ENCODE measurements around the gene FPGS.

FPGS gene

GRCh38 chr9:127855522-127855921 lies 52.8 kb downstream of the FPGS start:
- DNase-seq (ENCODE audit: low spot score), result no peak
- in situ Hi-C loops (cut with MboI; ENCODE audit: low pct_unique_long_range_greater_than_20kb, low sequenced_read_pairs, unreplicated experiment), result no loop called here
- TF ChIP-seq CTCF (IDR thresholded peaks at IDR 0.05; ENCODE audit: extremely low read depth, insufficient read depth, missing control alignments), result no peak

- no peak for DNase-seq (ENCODE audit: low spot score)
- in situ Hi-C loops (cut with MboI; ENCODE audit: low pct_unique_long_range_greater_than_20kb, low sequenced_read_pairs, unreplicated experiment), result no loop called here
- TF ChIP-seq CTCF (IDR thresholded peaks at IDR 0.05; ENCODE audit: extremely low read depth, insufficient read depth, missing control alignments), result no peak
Measured at GRCh38 chr9:127856094-127856728, 53.5 kb downstream of the FPGS start.

GRCh38 chr9:127856729-127857116 lies 54.0 kb downstream of the FPGS start:
- no peak for DNase-seq (ENCODE audit: low spot score)
- TF ChIP-seq CTCF (IDR thresholded peaks at IDR 0.05; ENCODE audit: extremely low read depth, insufficient read depth, missing control alignments), result no peak
- in situ Hi-C loops (cut with MboI; ENCODE audit: low pct_unique_long_range_greater_than_20kb, low sequenced_read_pairs, unreplicated experiment), result no loop called here

- DNase-seq (ENCODE audit: low spot score), result no peak
- in situ Hi-C loops (cut with MboI; ENCODE audit: low pct_unique_long_range_greater_than_20kb, low sequenced_read_pairs, unreplicated experiment), result no loop called here
- TF ChIP-seq CTCF (IDR thresholded peaks at IDR 0.05; ENCODE audit: extremely low read depth, insufficient read depth, missing control alignments), result no peak
Measured at GRCh38 chr9:127857278-127857677, 54.6 kb downstream of the FPGS start.

- DNase-seq (ENCODE audit: low spot score), result no peak
- TF ChIP-seq CTCF (IDR thresholded peaks at IDR 0.05; ENCODE audit: extremely low read depth, insufficient read depth, missing control alignments), result no peak
- in situ Hi-C loops (cut with MboI; ENCODE audit: low pct_unique_long_range_greater_than_20kb, low sequenced_read_pairs, unreplicated experiment), result no loop called here
Measured at GRCh38 chr9:127858041-127858512, 55.4 kb downstream of the FPGS start.

GRCh38 chr9:127860260-127860659 lies 57.6 kb downstream of the FPGS start:
- no peak for TF ChIP-seq CTCF (IDR thresholded peaks at IDR 0.05; ENCODE audit: extremely low read depth, insufficient read depth, missing control alignments)
- in situ Hi-C loops (cut with MboI; ENCODE audit: low pct_unique_long_range_greater_than_20kb, low sequenced_read_pairs, unreplicated experiment), result no loop called here
- no peak for DNase-seq (ENCODE audit: low spot score)

All from GM13977 (cell line).